HG03039 (cell line): ENCODE results near the gene FREY1.
"Not testable (repeated sequence)": the region's sequence is repeated elsewhere in the genome, so short reads cannot be mapped to it uniquely, and the experiment has no call there.

Experiments
- ATAC-seq: cut with Tn5 transposase; IDR thresholded peaks from one replicate; pipeline ENCODE4 v1.9.1; 2021; ENCODE audit warnings: mild to moderate bottlenecking, moderate library complexity; ENCODE audit not compliant: unreplicated experiment

The FREY1 gene

DNA sequence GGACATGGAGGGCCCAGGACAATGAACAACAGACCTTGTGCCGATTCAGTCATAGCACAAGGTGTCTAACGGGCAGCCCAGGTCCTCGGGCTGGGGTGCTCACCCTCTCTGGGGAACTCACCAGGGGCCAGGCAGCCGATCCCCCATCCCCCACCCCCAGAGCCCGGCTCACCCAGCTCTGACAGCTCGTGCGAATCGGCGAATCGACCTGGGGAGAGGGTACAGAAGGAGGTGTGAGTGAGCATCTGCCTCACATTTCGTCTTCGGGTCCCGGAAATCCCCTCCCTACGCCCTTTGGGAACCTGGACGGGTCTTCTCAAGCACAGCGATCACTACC lies 10.2 kb upstream of the FREY1 start:
- ATAC-seq = no peak

DNA sequence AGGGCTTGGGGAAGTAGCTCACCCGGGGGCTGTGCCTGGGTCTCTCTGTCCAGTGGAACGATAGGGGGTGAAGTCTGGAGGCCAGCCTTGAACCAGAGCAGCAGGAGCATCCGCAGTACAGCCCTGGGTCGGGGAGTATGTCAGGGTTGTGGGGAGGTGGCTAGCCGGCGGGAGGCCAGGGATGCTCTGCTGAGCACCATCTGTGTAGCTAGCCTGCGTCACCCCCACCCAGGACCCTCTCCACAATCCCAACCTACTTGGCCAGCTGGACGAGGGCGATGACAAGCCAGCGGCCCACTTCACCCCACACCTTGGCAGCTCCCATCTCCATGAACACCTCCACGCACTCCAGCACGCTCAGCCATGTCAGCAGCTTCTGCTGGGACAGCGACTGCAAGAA lies 8.4 kb upstream of the FREY1 start:
- no peak for ATAC-seq

- ATAC-seq = no peak
These were observed 7.0 kb upstream of the FREY1 start for GRCh38 chr11:45913942-45914635.

DNA sequence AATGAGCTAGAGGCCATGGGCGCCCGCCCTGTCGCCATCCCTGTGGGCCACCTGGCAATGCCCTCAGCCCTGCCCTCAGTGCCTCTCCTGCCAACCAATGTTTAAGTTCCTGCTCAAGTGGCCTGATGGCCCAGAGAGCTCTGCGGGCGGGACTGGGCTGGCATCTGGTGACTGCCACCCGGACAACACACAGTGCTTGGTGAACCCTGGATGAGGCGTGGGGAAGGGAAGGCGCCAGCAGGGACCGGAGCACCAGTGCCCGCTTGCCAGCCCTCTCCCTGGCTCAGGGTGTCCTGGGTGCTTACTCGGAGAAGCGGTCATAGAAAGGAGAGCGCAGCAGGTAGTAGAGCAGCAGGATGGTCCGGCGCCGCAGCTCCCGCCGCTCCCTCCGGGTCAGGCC lies 6.4 kb upstream of the FREY1 start:
- no peak for ATAC-seq

DNA sequence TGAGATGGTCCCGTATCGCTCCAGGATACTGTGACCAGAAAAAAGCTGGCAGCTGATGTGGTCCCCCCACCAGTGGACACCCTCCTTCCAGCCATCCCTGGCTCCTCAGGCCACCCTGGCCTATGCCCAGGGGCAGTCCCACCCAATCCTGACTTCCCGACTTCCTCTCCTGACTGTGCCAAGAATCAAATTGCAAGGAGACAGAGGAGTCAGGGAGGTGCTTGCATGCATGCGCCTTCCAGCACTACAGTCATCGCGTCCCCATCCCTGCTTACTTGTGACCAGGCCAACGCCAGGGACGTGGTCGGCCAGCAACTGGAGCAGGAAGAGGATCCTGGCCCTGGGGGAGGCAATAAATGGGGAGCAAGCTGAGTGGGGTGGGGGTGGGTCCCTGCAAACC lies 3.6 kb upstream of the FREY1 start:
- ATAC-seq = no peak

- no peak for ATAC-seq
These were observed 2.8 kb upstream of the FREY1 start for GRCh38 chr11:45909594-45910475.

- no peak for ATAC-seq
These were observed 870 bp upstream of the FREY1 start for GRCh38 chr11:45907911-45908370.

- no peak for ATAC-seq
These were observed 882 bp downstream of the FREY1 start for GRCh38 chr11:45906096-45906682.

- not testable (repeated sequence) for ATAC-seq
These were observed 1.5 kb downstream of the FREY1 start for GRCh38 chr11:45905576-45905975.

GRCh38 chr11:45905095-45905494 lies 2.0 kb downstream of the FREY1 start:
- ATAC-seq = no peak

DNA sequence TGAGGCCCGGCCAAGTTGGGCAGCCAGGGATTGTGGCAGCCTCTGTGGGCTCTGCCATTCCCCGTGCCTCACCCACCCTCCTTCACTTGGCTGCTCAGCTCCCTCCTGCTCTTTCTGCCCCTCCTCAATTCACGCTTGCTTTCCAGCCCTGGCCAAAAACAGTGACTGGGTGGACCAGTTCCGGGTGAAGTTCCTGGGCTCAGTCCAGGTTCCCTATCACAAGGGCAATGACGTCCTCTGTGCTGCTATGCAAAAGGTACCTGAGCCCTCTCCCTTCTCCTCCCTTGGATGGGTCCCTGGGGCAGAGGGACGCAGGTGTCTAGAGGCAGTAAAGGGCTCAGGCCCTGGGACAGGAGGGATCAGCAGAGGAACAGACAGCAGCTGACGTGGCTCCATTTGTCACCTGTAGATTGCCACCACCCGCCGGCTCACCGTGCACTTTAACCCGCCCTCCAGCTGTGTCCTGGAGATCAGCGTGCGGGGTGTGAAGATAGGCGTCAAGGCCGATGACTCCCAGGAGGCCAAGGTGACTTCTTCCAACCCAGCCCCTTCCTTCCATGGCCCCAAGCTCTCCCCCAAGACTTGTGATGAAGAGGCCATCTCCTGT lies 2.7 kb downstream of the FREY1 start:
- no peak for ATAC-seq

GRCh38 chr11:45902452-45903380 lies 4.4 kb downstream of the FREY1 start:
- no peak for ATAC-seq

- no peak for ATAC-seq
These were observed 5.4 kb downstream of the FREY1 start for GRCh38 chr11:45901626-45902025.

GRCh38 chr11:45900916-45901617 lies 6.0 kb downstream of the FREY1 start:
- no peak for ATAC-seq

DNA sequence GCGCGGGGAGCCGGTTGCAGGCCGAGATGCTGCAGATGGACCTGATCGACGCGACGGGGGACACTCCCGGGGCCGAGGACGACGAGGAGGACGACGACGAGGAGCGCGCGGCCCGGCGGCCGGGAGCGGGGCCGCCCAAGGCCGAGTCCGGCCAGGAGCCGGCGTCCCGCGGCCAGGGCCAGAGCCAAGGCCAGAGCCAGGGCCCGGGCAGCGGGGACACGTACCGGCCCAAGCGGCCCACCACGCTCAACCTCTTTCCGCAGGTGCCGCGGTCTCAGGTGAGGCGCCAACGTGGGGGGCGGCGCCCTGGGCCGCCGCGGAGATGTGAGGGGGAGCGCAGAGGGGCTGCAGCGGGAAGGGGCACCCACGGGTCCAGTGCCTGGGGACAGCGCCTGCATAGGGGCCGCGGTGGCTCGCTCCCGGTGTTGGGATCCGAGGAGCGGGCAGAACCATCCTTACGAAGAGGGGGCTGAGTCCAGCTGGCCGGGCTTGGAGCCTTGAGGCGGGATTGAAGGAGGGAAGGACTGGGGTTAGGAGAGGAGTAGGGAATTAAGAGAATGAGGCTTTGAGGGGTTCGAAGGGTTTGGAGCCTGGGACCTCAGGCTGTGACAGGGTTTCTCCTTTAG lies 6.8 kb downstream of the FREY1 start:
- not testable (repeated sequence) for ATAC-seq

- ATAC-seq = peak; percentile 57
These were observed 7.5 kb downstream of the FREY1 start for GRCh38 chr11:45899448-45900174.

DNA sequence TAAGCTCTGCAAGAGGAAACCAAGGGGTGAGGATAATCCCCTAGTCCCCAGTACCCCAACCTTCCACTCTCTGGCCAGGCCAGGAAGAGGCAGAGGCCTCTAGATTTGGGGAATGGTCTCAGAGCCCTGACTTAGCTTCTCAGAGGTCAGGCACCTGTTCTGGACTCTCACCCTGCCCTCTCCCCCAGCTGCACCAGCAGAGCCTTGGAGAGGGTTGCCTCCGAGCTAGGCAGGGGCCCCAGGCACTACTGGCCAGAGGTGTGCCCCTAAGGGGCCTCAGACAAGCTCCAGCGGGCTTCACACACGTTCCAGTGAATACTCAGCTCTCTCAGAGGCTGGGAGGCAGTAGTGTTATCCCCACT lies 8.0 kb downstream of the FREY1 start:
- ATAC-seq = no peak

- no peak for ATAC-seq
These were observed 9.5 kb downstream of the FREY1 start for GRCh38 chr11:45897556-45897955.
